ENCODE data around the gene MYO1G. TPM values are rescaled to one million over a fixed set of nuclear protein-coding genes. Genes with fewer than 3 reads are reported as not detected.
"Not testable (repeated sequence)": the region's sequence is repeated elsewhere in the genome, so short reads cannot be mapped to it uniquely, and the experiment has no call there.

Gene MYO1G
- total RNA-seq, 1 experiment from 2014 or later: 0.08 TPM

GRCh38 chr7:44999245-45000092 lies 20.7 kb upstream of the MYO1G start:
- peak; percentile 99 for DNase-seq (ENCODE audit: low spot score)

- no peak for DNase-seq (ENCODE audit: low spot score)
Observed at GRCh38 chr7:44998153-44998871, 19.5 kb upstream of the MYO1G start.

- no peak for DNase-seq (ENCODE audit: low spot score)
Observed at GRCh38 chr7:44995555-44996493, 17.0 kb upstream of the MYO1G start.

- DNase-seq (ENCODE audit: low spot score): no peak
Observed at GRCh38 chr7:44994877-44995554, 16.2 kb upstream of the MYO1G start.

GRCh38 chr7:44992004-44992795 lies 13.4 kb upstream of the MYO1G start:
- not testable (repeated sequence) for DNase-seq (ENCODE audit: low spot score)

GRCh38 chr7:44990109-44991023 lies 11.6 kb upstream of the MYO1G start:
- no peak for DNase-seq (ENCODE audit: low spot score)

GRCh38 chr7:44989132-44989531 lies 10.3 kb upstream of the MYO1G start:
- no peak for DNase-seq (ENCODE audit: low spot score)

- DNase-seq (ENCODE audit: low spot score): no peak
Observed at GRCh38 chr7:44988701-44989100, 9.9 kb upstream of the MYO1G start.

- no peak for DNase-seq (ENCODE audit: low spot score)
Observed at GRCh38 chr7:44987996-44988395, 9.2 kb upstream of the MYO1G start.

GRCh38 chr7:44987457-44987856 lies 8.6 kb upstream of the MYO1G start:
- DNase-seq (ENCODE audit: low spot score): no peak

GRCh38 chr7:44986218-44987053 lies 7.6 kb upstream of the MYO1G start:
- DNase-seq (ENCODE audit: low spot score): peak; percentile 98

- no peak for DNase-seq (ENCODE audit: low spot score)
Observed at GRCh38 chr7:44985900-44986217, 7.0 kb upstream of the MYO1G start.

- no peak for DNase-seq (ENCODE audit: low spot score)
Observed at GRCh38 chr7:44985033-44985695, 6.3 kb upstream of the MYO1G start.

GRCh38 chr7:44984478-44984758 lies 5.6 kb upstream of the MYO1G start:
- DNase-seq (ENCODE audit: low spot score): no peak

- DNase-seq (ENCODE audit: low spot score): no peak
Observed at GRCh38 chr7:44983742-44984477, 5.1 kb upstream of the MYO1G start.

GRCh38 chr7:44982970-44983369 lies 4.2 kb upstream of the MYO1G start:
- DNase-seq (ENCODE audit: low spot score): no peak

GRCh38 chr7:44982535-44982923 lies 3.7 kb upstream of the MYO1G start:
- DNase-seq (ENCODE audit: low spot score): no peak
